Esophagus squamous epithelium (tissue), 5 donors: ENCODE measurements around the gene NAALAD2. TPM values are rescaled to one million over a fixed set of nuclear protein-coding genes. Genes with fewer than 3 reads are reported as not detected.
"Not testable (repeated sequence)": the region's sequence is repeated elsewhere in the genome, so short reads cannot be mapped to it uniquely, and the experiment has no call there.

ENCODE experiments used
- DNase-seq: peaks from one replicate; lab custom pipeline; 2025; lab: John Stamatoyannopoulos, UW
- H3K27ac ChIP-seq, 4 donors: fragments of 200-600 bp; sonication (generic); one replicate each; pipeline ENCODE4 v1.5.1; 2016 to 2019; ENCODE audit warnings: mild to moderate bottlenecking in 1 of 4
- H3K27me3 ChIP-seq, 4 donors: fragments of 200-600 bp; sonication (generic); 1 replicate in 3 of 4; 2 replicates in 1 of 4; pipeline versions ENCODE4 v1.5.1 to v1.6.0; 2017 to 2021; ENCODE audit warnings: antibody characterized with exemption in 1 of 4
- H3K36me3 ChIP-seq, 3 donors: fragments of 200-600 bp; sonication (generic); one replicate each; pipeline ENCODE4 v1.5.1; 2016 to 2019
- H3K4me1 ChIP-seq, 3 donors: fragments of 200-600 bp; sonication (generic); one replicate each; pipeline ENCODE4 v1.5.1; 2017 to 2019
- H3K4me3 ChIP-seq, 4 donors: fragments of 200-600 bp; sonication (generic); 1 replicate in 3 of 4; 2 replicates in 1 of 4; pipeline ENCODE4 v1.5.1; 2016 to 2019; ENCODE audit warnings: mild to moderate bottlenecking in 2 of 4, moderate library complexity in 1 of 4
- H3K9me3 ChIP-seq, 3 donors: fragments of 200-600 bp; sonication (generic); one replicate each; pipeline ENCODE4 v1.5.1; 2016 to 2019
- POLR2A ChIP-seq, 4 donors: fragments of 450-650 bp; IDR thresholded peaks; one replicate each; pipeline ENCODE4 v1.6.1; 2017; ENCODE audit warnings: antibody characterized with exemption in 4 of 4, mild to moderate bottlenecking in 4 of 4, moderate library complexity in 3 of 4
- WGBS, 2 donors: methylation state at CpG; one replicate each; pipeline ENCODE4 v1.1.5; 2018; 5-methylcytosine and 5-hydroxymethylcytosine counted together
- intact Hi-C: fragments of 100-400 bp; cut with DNase I; formaldehyde crosslinking; loops from one replicate; pipeline ENCODE4 v1.15.0; 2022
- total RNA-seq, 4 donors: library from RNA; depleted of rRNA; stranded (reverse); fragments of >200 nt; gene quantifications; one replicate each; pipeline ENCODE4 v1.1.0, GENCODE V29; 2016
- TF ChIP-seq, protein P1 (sequence below), 6 experiments: fragments of 450-650 bp in 4 of 6; fragments of 200-600 bp in 2 of 6; sonication (generic) in 2 of 6; IDR thresholded peaks; one replicate each; pipeline ENCODE4 v1.5.1; 2016 to 2019; ENCODE audit warnings: antibody characterized with exemption in 6 of 6, mild to moderate bottlenecking in 4 of 6, moderate library complexity in 4 of 6
- donor health status: DM: yes; HTN: yes; CAD: no.

Gene NAALAD2
- total RNA-seq, 4 donors from 2014 or later: 0.44 to 1.1 (median 0.76) TPM; not detected in 1

DNA sequence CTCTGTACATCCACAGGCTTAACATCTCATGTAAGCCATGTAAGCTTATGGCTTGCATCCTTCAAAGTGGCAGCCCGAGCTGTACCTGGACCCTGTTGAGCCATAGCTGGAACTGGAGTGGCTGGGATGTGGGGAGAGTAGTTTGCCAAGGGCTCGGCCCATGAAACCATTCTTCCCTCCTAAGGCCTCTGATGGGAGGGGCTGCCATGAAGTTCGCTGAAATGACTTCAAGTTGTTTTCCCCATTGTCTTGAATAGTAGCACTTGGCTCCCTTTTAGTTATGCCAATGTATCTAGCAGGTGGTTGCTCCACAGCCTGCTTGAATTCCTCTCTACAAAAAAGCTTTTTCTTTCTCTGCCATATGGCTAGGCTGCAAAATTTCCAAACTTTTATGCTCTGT lies 93.6 kb downstream of the NAALAD2 start:
- intact Hi-C loops: no loop called here
- TF ChIP-seq, protein P1, sequence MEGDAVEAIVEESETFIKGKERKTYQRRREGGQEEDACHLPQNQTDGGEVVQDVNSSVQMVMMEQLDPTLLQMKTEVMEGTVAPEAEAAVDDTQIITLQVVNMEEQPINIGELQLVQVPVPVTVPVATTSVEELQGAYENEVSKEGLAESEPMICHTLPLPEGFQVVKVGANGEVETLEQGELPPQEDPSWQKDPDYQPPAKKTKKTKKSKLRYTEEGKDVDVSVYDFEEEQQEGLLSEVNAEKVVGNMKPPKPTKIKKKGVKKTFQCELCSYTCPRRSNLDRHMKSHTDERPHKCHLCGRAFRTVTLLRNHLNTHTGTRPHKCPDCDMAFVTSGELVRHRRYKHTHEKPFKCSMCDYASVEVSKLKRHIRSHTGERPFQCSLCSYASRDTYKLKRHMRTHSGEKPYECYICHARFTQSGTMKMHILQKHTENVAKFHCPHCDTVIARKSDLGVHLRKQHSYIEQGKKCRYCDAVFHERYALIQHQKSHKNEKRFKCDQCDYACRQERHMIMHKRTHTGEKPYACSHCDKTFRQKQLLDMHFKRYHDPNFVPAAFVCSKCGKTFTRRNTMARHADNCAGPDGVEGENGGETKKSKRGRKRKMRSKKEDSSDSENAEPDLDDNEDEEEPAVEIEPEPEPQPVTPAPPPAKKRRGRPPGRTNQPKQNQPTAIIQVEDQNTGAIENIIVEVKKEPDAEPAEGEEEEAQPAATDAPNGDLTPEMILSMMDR (IDR thresholded peaks at IDR 0.05): no peak
- TF ChIP-seq POLR2A (IDR thresholded peaks at IDR 0.05): no peak
- no peaks in the 10 kb centered on the region for H3K27me3 ChIP-seq
- no peak overlapping the region for H3K4me3 ChIP-seq
- 88 to 92% methylated on average over 1 to 3 of the region's 3 CpGs for WGBS, 2 donors
- H3K9me3 ChIP-seq: no peaks in the 10 kb centered on the region
- H3K36me3 ChIP-seq: no peaks in the 10 kb centered on the region
- no peak overlapping the region for H3K27ac ChIP-seq
- peaks cover 0 to 16% (median 6%) of the 10 kb centered on the region in 3 donors for H3K4me1 ChIP-seq
- no peak for DNase-seq

DNA sequence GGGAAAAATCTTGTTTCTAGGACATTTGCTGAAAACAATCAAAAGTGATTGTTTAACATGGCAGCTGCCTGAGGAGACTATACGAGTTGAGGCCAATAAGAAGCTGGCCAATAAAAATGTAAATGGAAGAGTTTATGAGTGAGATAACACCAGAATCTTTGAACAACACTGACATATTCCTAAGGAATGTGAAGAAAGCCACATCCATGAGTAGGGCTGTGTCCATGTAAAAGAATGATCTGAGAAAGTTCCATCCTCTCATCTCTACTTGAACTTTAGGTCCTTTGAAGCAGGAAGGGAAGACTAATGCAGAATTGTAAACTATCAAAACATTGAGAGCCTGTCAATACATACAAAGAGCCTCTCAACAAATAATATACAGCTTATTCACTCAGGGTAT lies 95.3 kb downstream of the NAALAD2 start:
- H3K36me3 ChIP-seq: no peaks in the 10 kb centered on the region
- no peak overlapping the region for H3K4me3 ChIP-seq
- H3K9me3 ChIP-seq: no peaks in the 10 kb centered on the region
- H3K27me3 ChIP-seq: no peaks in the 10 kb centered on the region
- no peak for DNase-seq
- WGBS, 2 donors: 76 to 80% methylated on average over 1 of the region's 1 CpG
- TF ChIP-seq, protein P1 (IDR thresholded peaks at IDR 0.05): no peak
- no peak for TF ChIP-seq POLR2A (IDR thresholded peaks at IDR 0.05)
- H3K4me1 ChIP-seq: peaks cover 0 to 2% (median 0%) of the 10 kb centered on the region in 3 donors
- intact Hi-C loops: no loop called here
- H3K27ac ChIP-seq: no peak overlapping the region

DNA sequence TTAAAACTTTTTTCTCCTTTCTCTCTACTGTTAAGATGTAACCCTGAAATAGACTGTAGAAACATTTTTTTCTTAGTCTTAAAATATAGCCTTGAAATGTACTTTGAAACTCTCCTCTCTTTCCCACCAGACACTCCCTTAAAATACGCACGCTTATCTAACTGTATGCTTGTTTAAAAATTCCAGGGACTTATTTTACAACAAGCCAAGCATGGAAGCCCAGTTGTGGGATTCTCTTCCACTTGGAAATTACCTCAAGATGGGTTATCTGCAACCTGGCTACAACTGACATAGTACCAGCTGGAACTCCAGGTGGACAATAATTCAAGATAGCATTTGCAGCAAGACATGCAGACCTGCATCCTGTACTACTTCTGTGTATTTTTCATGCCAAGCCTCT lies 100.5 kb downstream of the NAALAD2 start:
- TF ChIP-seq POLR2A (IDR thresholded peaks at IDR 0.05): no peak
- TF ChIP-seq, protein P1 (IDR thresholded peaks at IDR 0.05): no peak
- 76 to 85% methylated on average over 2 of the region's 2 CpGs for WGBS, 2 donors
- no peaks in the 10 kb centered on the region for H3K9me3 ChIP-seq
- intact Hi-C loops: no loop called here
- no peak for DNase-seq
- H3K36me3 ChIP-seq: no peaks in the 10 kb centered on the region
- no peak overlapping the region for H3K4me3 ChIP-seq
- H3K4me1 ChIP-seq: no peaks in the 10 kb centered on the region
- H3K27ac ChIP-seq: no peak overlapping the region
- H3K27me3 ChIP-seq: no peaks in the 10 kb centered on the region

DNA sequence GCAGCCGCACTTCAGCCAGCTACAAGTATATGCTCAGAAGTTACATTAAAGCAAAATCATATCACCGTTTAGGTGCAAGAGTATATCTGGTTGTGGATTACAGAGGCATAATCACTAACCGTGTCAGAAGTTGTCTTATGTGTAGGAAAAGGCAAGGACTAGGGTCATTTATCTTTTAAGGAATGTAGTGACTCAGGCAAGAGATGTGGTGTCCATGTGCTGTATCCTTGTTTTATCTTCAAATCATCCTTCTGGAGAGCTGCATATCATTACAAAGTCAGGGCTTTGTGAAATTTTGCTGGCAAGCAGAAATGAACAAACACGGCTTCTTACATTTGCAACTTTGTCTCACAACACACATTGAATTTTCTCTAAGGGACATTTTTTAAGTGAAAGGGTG lies 101.1 kb downstream of the NAALAD2 start:
- intact Hi-C loops: no loop called here
- Histone ChIP-seq H3K4me3 (no peak overlapping the region), H3K36me3 (no peaks in the 10 kb centered on the region), H3K27me3 (no peaks in the 10 kb centered on the region), H3K27ac (no peak overlapping the region), H3K9me3 (no peaks in the 10 kb centered on the region), H3K4me1 (no peaks in the 10 kb centered on the region)
- TF ChIP-seq, protein P1 (IDR thresholded peaks at IDR 0.05): no peak
- DNase-seq: no peak
- WGBS, 2 donors: 84 to 85% methylated on average over 4 of the region's 4 CpGs

DNA sequence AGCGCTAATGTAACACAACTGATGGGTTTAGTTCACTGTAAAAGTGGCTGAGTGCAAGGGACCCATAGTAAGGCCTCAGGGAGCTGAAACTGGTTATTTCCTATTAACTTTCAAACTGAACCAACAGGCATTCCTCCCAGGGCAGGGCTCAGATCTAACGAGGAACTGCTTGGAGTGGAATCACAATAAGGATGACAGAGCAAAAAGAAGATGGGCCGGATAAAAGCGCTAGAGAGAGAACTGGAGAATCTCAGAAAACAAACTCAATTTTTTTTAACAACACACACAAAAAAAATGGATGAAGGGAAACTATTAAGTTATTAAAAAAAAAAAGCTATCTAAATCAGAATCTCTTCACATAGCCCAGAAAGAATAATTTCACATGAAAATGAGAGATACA lies 102.5 kb downstream of the NAALAD2 start:
- Histone ChIP-seq H3K27ac (no peak overlapping the region), H3K4me3 (no peak overlapping the region), H3K4me1 (no peaks in the 10 kb centered on the region), H3K27me3 (peaks cover 0 to 3% (median 0%) of the 10 kb centered on the region in 4 donors), H3K36me3 (no peaks in the 10 kb centered on the region), H3K9me3 (no peaks in the 10 kb centered on the region)
- 78 to 81% methylated on average over 4 of the region's 4 CpGs for WGBS, 2 donors
- no peak for DNase-seq
- intact Hi-C loops: no loop called here
- no peak for TF ChIP-seq POLR2A (IDR thresholded peaks at IDR 0.05)
- TF ChIP-seq, protein P1 (IDR thresholded peaks at IDR 0.05): no peak

DNA sequence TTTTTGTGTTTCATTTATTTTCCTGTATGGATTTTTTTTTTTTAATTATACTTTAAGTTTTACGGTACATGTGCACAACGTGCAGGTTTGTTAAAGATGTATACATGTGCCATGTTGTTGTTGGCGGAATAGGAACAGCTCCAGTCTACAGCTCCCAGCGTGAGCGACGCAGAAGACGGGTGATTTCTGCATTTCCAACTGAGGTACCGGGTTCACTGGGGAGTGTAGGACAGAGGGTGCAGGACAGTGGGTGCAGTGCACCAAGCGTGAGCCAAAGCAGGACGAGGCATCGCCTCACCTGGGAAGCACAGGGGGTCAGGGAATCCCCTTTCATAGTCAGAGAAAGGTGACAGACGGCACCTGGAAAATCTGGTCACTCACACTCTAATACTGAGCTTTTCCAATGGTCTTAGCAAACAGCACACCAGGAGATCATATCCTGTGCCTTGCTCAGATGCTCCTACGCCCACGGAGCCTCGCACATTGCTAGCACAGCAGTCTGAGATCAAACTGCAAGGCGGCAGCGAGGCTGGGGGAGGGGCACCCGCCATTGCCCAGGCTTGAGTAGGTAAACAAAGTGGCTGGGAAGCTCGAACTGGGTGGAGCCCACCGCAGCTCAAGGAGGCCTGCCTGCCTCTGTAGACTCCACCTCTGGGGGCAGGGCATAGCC lies 105.6 kb downstream of the NAALAD2 start:
- H3K9me3 ChIP-seq, DNase-seq, intact Hi-C loops, H3K27ac ChIP-seq, H3K4me1 ChIP-seq, H3K27me3 ChIP-seq, H3K36me3 ChIP-seq: not testable (repeated sequence)
- H3K4me3 ChIP-seq: peak overlapping the region in 1 of 4 donors; percentile 42
- WGBS, 2 donors: 73 to 74% methylated on average over 15 of the region's 20 CpGs
